ENCODE measurements around the gene PKN1. TPM values are rescaled to one million over a fixed set of nuclear protein-coding genes. Genes with fewer than 3 reads are reported as not detected.

Gene PKN1
- total RNA-seq, 1 donor from 2014 or later, result 68.3 TPM

GRCh38 chr19:14467391-14467790 lies 34.3 kb downstream of the PKN1 start:
- Mint-ChIP-seq H3K27ac (ENCODE audit: unreplicated experiment) (no peak overlapping the region), H3K4me3 (ENCODE audit: unreplicated experiment) (no peak overlapping the region), H3K4me1 (ENCODE audit: low read depth, unreplicated experiment) (no peaks in the 10 kb centered on the region), H3K9me3 (ENCODE audit: unreplicated experiment) (no peaks in the 10 kb centered on the region), H3K36me3 (ENCODE audit: low read depth, unreplicated experiment) (peaks cover 7% of the 10 kb centered on the region), H3K27me3 (ENCODE audit: low read depth, unreplicated experiment) (no peaks in the 10 kb centered on the region)
- Histone ChIP-seq H3K79me2 (ENCODE audit: insufficient read depth, low read length) (no peaks in the 10 kb centered on the region), H3K36me3 (ENCODE audit: insufficient read depth, low read length) (no peaks in the 10 kb centered on the region), H3K9ac (ENCODE audit: low read length) (no peak overlapping the region), H2AFZ (ENCODE audit: low read depth, low read length) (no peak overlapping the region), H3K27me3 (ENCODE audit: insufficient read depth, low read length) (no peaks in the 10 kb centered on the region), H3K4me3 (ENCODE audit: insufficient read depth, low read depth, low read length) (no peak overlapping the region), H4K20me1 (ENCODE audit: insufficient read depth, low read length) (no peaks in the 10 kb centered on the region), H3K4me2 (ENCODE audit: low read length) (no peak overlapping the region), H3K4me1 (ENCODE audit: insufficient read depth, low read length) (no peaks in the 10 kb centered on the region), H3K9me3 (ENCODE audit: insufficient read depth, low read depth, low read length) (no peaks in the 10 kb centered on the region), H3K27ac (ENCODE audit: low read depth, low read length) (no peak overlapping the region)
- no peak for DNase-seq (ENCODE audit: low read depth)
- no peak for FAIRE-seq
- TF ChIP-seq, protein P1, sequence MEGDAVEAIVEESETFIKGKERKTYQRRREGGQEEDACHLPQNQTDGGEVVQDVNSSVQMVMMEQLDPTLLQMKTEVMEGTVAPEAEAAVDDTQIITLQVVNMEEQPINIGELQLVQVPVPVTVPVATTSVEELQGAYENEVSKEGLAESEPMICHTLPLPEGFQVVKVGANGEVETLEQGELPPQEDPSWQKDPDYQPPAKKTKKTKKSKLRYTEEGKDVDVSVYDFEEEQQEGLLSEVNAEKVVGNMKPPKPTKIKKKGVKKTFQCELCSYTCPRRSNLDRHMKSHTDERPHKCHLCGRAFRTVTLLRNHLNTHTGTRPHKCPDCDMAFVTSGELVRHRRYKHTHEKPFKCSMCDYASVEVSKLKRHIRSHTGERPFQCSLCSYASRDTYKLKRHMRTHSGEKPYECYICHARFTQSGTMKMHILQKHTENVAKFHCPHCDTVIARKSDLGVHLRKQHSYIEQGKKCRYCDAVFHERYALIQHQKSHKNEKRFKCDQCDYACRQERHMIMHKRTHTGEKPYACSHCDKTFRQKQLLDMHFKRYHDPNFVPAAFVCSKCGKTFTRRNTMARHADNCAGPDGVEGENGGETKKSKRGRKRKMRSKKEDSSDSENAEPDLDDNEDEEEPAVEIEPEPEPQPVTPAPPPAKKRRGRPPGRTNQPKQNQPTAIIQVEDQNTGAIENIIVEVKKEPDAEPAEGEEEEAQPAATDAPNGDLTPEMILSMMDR (IDR thresholded peaks at IDR 0.05; ENCODE audit: insufficient read depth, low read depth, low read length), result no peak
- no peak for TF ChIP-seq EZH2 (IDR thresholded peaks at IDR 0.05; ENCODE audit: insufficient read depth, low read length)

- H3K9me3 Mint-ChIP-seq (ENCODE audit: unreplicated experiment), result no peaks in the 10 kb centered on the region
- FAIRE-seq, result no peak
- H3K4me1 Mint-ChIP-seq (ENCODE audit: low read depth, unreplicated experiment), result no peaks in the 10 kb centered on the region
- no peak for DNase-seq (ENCODE audit: low read depth)
- TF ChIP-seq EZH2 (IDR thresholded peaks at IDR 0.05; ENCODE audit: insufficient read depth, low read length), result no peak
- TF ChIP-seq, protein P1 (IDR thresholded peaks at IDR 0.05; ENCODE audit: insufficient read depth, low read depth, low read length), result no peak
- H4K20me1 ChIP-seq (ENCODE audit: insufficient read depth, low read length), result peaks cover 2% of the 10 kb centered on the region
- H3K9ac ChIP-seq (ENCODE audit: low read length), result no peak overlapping the region
- H3K27me3 ChIP-seq (ENCODE audit: insufficient read depth, low read length), result peaks cover 2% of the 10 kb centered on the region
- H3K4me3 ChIP-seq (ENCODE audit: insufficient read depth, low read depth, low read length), result no peak overlapping the region
- H3K27ac Mint-ChIP-seq (ENCODE audit: unreplicated experiment), result no peak overlapping the region
- H3K36me3 Mint-ChIP-seq (ENCODE audit: low read depth, unreplicated experiment), result peaks cover 4% of the 10 kb centered on the region
- no peak overlapping the region for H3K4me2 ChIP-seq (ENCODE audit: low read length)
- H3K36me3 ChIP-seq (ENCODE audit: insufficient read depth, low read length), result no peaks in the 10 kb centered on the region
- H3K27me3 Mint-ChIP-seq (ENCODE audit: low read depth, unreplicated experiment), result no peaks in the 10 kb centered on the region
- H2AFZ ChIP-seq (ENCODE audit: low read depth, low read length), result no peak overlapping the region
- H3K27ac ChIP-seq (ENCODE audit: low read depth, low read length), result no peak overlapping the region
- no peak overlapping the region for H3K4me3 Mint-ChIP-seq (ENCODE audit: unreplicated experiment)
- H3K9me3 ChIP-seq (ENCODE audit: insufficient read depth, low read depth, low read length), result no peaks in the 10 kb centered on the region
- no peaks in the 10 kb centered on the region for H3K4me1 ChIP-seq (ENCODE audit: insufficient read depth, low read length)
- H3K79me2 ChIP-seq (ENCODE audit: insufficient read depth, low read length), result no peaks in the 10 kb centered on the region
Measured at GRCh38 chr19:14467816-14468215, 34.7 kb downstream of the PKN1 start.

GRCh38 chr19:14470031-14470876 lies 37.1 kb downstream of the PKN1 start:
- Mint-ChIP-seq H3K9me3 (ENCODE audit: unreplicated experiment) (no peaks in the 10 kb centered on the region), H3K27ac (ENCODE audit: unreplicated experiment) (no peak overlapping the region), H3K36me3 (ENCODE audit: low read depth, unreplicated experiment) (peaks cover 2% of the 10 kb centered on the region), H3K4me3 (ENCODE audit: unreplicated experiment) (no peak overlapping the region), H3K4me1 (ENCODE audit: low read depth, unreplicated experiment) (no peaks in the 10 kb centered on the region), H3K27me3 (ENCODE audit: low read depth, unreplicated experiment) (no peaks in the 10 kb centered on the region)
- no peaks in the 10 kb centered on the region for H3K36me3 ChIP-seq (ENCODE audit: insufficient read depth, low read length)
- H3K4me2 ChIP-seq (ENCODE audit: low read length), result no peak overlapping the region
- H3K4me1 ChIP-seq (ENCODE audit: insufficient read depth, low read length), result peaks cover 4% of the 10 kb centered on the region
- peaks cover 11% of the 10 kb centered on the region for H3K27me3 ChIP-seq (ENCODE audit: insufficient read depth, low read length)
- DNase-seq (ENCODE audit: low read depth) (no peak), FAIRE-seq (no peak)
- no peaks in the 10 kb centered on the region for H3K79me2 ChIP-seq (ENCODE audit: insufficient read depth, low read length)
- H3K4me3 ChIP-seq (ENCODE audit: insufficient read depth, low read depth, low read length), result no peak overlapping the region
- no peak overlapping the region for H3K9ac ChIP-seq (ENCODE audit: low read length)
- H4K20me1 ChIP-seq (ENCODE audit: insufficient read depth, low read length), result peaks cover 12% of the 10 kb centered on the region
- TF ChIP-seq EZH2 (IDR thresholded peaks at IDR 0.05; ENCODE audit: insufficient read depth, low read length), result no peak
- TF ChIP-seq, protein P1 (IDR thresholded peaks at IDR 0.05; ENCODE audit: insufficient read depth, low read depth, low read length), result no peak
- H3K27ac ChIP-seq (ENCODE audit: low read depth, low read length), result no peak overlapping the region
- H3K9me3 ChIP-seq (ENCODE audit: insufficient read depth, low read depth, low read length), result no peaks in the 10 kb centered on the region
- H2AFZ ChIP-seq (ENCODE audit: low read depth, low read length), result no peak overlapping the region
